NCI-H128 (cell line): ENCODE measurements around the gene DGKZ.
A peak's percentile ranks its signal among the peaks of the same experiment; 100 is the strongest.

Experiments used
- DNase-seq: peaks from one replicate; lab custom pipeline; 2025; ENCODE audit not compliant: unreplicated experiment; lab: John Stamatoyannopoulos, UW

Gene DGKZ

DNA sequence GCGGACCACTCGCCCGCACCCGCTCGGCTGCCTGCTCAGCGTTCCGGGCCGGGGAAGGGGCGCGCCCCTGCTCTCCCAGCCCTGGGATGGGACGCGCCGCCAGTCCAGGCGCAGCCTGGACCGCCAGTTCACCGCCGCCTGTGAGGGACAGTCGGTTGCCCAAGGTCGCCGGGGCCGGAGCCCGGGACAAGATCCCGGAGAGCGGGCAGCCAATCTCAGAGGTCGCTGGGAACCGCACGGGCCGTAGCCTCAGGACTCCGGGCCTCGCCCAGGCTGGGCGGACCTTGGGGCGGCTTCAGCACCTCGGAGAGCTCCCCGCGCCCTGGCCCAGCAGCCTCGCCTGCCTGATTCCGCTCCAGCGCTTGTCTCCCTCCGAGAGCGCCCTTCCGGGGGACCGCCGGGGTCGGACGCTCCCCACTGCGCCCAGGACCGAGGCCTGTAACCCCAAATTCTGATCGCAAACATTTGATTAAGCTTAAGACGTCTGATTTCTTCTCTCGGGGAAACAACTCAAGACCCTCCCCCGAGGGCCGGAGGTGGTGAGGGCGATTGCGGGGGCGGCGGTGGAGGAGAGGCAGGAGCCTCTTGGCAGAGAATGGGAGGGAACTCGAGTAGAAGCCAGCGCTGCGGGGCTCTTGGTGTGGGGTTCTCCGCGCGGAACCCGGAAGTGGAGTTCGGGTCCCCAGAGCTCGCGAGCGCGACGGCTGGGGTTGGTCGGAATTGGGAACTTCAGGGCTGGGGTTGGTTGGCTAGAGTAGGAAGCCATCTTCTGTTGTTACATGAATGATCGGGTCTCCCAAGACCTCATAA is 45.4 kb downstream of the DGKZ start:
- no peak for DNase-seq

- no peak for DNase-seq
Measured at GRCh38 chr11:46393231-46393616, 46.0 kb downstream of the DGKZ start.

GRCh38 chr11:46393759-46394158 is 46.5 kb downstream of the DGKZ start:
- no peak for DNase-seq

- DNase-seq: no peak
Measured at GRCh38 chr11:46397526-46397925, 50.3 kb downstream of the DGKZ start.

- no peak for DNase-seq
Measured at GRCh38 chr11:46402957-46403902, 56.0 kb downstream of the DGKZ start.

GRCh38 chr11:46404476-46405017 is 57.3 kb downstream of the DGKZ start:
- DNase-seq: no peak

DNA sequence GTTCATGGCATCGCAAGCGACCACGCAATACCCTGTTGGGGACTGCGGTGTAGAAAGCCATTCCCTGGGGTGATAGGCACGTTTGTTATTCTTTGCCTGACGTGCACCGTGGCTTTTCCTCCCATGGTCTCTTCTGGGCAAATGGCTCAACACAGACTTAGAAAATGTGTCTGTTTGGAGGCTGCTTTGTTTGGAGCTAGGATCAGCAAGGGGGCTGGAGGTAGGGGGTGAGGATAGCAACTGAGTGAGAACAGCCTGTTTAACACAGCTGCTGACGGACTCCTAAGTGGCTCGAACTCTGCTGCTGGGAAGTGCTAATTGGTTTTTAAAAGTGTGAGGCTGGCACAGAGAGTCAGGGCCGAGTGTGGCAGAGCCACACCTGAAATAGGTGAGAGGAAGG is 60.4 kb downstream of the DGKZ start:
- no peak for DNase-seq

- DNase-seq: no peak
Measured at GRCh38 chr11:46408407-46408986, 61.2 kb downstream of the DGKZ start.

- no peak for DNase-seq
Measured at GRCh38 chr11:46410021-46410420, 62.8 kb downstream of the DGKZ start.

GRCh38 chr11:46413760-46414465 is 66.7 kb downstream of the DGKZ start:
- DNase-seq: no peak

DNA sequence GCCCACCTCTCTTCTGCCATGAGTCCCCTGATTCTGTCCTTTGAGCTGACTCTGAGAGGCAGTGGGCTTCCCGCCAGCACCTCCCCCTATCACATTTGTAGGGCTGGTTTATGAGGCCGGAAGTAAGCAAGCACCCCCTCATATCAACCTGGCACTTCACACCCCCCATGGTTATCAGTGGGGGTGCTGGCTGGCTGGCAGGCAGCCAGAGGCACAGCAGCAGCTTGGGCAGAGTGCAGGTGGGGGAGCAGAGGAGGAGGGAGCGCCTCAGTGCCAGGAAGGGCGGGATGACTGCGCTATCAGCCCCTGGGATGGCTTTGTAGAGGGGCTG is 67.2 kb downstream of the DGKZ start:
- DNase-seq: peak; percentile 56

- DNase-seq: no peak
Measured at GRCh38 chr11:46414879-46415278, 67.6 kb downstream of the DGKZ start.

DNA sequence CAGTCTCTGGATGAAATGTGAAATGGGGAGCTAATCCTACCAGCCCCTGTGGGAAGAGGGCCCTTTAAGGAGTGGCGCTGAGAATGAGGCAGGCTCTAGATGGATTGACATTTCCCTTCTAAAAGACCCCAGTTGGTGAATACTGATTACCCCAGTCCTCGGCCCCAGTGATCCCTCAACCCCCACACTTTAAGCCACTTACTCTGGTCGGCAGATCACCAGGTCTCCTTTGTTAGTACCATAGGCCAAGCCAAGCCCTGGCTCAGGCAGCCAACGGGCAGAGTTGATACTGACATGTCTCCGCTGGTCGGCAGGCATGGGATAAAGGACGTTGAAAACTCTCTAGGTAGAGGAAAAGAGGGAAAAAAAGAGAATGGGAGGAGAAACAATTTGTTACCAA is 70.4 kb downstream of the DGKZ start:
- DNase-seq: no peak

GRCh38 chr11:46418751-46419150 is 71.5 kb downstream of the DGKZ start:
- no peak for DNase-seq

DNA sequence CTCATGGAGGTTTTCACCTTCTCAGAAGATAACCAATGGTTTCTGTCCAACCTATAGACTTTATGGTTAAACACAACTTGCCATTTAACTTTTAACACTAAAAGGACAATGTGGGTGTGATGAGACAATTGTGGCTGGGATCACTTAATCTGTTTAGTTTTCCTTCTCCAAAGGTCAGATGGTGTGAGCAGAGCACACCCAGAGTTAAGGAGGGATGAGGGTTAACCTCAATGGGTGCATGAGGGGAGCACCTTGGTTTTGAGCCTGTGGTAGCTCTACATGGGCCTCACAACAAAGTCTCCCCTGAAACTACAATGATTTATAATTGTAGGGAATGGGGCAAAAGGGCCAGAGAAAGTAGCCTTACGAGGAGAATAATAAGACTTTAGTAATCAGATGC is 73.2 kb downstream of the DGKZ start:
- no peak for DNase-seq

- DNase-seq: no peak
Measured at GRCh38 chr11:46421257-46421880, 74.1 kb downstream of the DGKZ start.

DNA sequence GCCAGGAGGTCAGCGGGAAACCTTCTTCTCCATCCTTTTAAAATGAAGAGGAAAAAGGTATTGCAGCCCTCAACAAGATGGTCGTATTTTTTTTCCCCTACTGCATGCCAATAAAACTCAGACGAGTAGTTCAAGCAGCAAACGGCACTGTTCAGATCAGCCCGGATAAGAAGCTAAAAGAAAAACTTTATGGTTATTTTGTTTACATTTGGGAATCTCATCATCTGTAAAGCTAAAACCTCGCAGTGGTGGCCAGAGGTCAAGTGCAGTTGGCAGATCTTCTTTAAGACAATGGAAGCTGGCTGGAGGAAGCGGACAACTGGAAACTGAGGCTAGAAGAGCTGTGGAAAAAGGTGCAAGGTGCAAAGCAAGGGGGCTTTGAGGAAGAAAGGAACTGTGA is 75.3 kb downstream of the DGKZ start:
- no peak for DNase-seq

DNA sequence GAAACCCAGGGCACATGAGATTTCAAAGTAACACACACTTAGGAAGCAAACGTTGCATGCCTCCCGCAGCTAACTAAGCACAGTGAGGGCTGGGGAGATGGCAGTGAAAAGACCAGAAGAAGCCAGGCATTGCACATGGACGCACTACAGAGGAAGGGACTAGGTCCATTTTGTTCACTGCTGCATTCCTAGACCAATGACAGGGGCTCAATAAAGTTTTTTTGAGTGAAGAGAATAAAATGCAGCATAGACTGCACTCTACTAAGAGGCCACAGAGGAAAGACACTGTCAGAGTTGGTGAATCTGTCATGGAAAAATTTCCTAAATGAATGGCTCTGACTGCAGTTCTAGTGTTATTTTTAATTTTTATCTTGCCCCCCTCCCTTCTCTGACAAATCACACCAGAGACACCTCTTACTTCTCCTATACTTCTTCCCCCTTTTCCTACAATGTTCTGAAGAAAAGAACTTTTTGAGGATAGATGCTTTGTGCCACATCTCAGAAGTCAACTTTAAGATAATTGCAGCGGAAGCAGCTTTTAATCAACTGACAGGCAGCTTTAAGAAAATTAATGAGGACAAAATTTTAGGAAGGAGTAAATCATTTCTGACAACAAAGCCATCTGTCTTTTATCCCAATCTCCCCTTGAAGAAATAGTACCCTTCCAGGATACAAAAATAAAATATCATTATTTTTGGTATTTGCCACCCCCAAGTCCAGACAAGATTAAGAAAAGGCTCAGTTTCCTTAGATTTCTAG is 79.1 kb downstream of the DGKZ start:
- DNase-seq: no peak

DNA sequence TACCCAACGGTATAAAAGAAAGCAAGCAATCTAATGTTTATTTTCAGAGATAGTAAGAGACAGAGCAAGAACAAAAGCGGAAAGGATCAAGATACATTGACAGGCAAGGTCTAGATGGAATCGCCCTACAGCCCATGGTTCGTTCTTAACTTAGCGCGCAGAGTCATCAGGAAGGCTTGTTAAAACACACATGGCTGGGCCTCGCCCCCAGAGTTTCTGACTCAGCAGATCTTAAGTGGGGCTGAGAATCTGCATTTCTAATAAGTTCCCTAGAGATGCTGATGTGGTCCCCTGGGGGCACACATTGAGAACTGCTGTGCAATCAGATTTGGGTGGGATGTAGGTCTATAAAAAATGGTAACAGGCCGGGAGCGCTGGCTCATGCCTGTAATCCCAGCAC is 80.1 kb downstream of the DGKZ start:
- DNase-seq: no peak

GRCh38 chr11:46429717-46430116 is 82.5 kb downstream of the DGKZ start:
- DNase-seq: no peak
